ENCODE data around the gene DEGS1.
"Not testable (repeated sequence)": the region's sequence is repeated elsewhere in the genome, so short reads cannot be mapped to it uniquely, and the experiment has no call there.

Gene DEGS1

DNA sequence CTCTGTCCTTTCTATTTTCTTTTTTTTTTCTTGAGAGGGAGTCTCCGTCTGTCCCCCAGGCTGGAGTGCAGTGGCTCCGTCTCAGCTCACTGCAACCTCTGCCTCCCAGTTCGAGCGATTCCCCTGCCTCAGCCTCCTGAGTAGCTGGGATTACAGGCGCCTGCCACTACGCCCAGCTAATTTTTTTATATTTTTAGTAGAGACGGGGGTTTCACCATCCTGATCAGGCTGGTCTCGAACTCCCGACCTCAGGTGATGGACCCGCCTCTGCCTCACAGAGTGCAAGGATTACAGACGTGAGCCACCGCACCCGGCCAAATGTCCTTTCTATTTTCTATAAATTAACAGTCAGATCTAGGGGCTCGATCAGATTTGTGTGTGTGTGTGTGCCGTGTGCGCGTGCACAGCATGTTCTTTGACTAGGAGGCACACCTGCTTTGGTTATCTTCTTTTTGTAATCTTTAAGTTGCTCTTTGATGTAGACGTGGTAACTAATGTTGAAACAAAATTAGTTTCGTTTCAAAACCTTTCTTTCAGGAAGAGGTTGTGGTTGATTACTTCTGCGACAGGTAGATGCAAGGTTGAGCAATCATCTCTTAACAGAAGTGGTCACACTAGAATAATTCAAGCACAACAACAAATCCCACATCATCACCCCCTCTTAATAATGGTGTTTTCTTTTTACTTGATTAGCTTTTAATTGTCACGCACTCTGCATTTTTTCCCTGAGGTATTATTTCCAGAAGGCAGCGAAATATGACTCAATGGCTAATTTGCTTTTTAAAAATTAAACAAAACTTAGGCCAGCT, 779 bp upstream of the DEGS1 start:
- DNase-seq, result peak; percentile 39

DNA sequence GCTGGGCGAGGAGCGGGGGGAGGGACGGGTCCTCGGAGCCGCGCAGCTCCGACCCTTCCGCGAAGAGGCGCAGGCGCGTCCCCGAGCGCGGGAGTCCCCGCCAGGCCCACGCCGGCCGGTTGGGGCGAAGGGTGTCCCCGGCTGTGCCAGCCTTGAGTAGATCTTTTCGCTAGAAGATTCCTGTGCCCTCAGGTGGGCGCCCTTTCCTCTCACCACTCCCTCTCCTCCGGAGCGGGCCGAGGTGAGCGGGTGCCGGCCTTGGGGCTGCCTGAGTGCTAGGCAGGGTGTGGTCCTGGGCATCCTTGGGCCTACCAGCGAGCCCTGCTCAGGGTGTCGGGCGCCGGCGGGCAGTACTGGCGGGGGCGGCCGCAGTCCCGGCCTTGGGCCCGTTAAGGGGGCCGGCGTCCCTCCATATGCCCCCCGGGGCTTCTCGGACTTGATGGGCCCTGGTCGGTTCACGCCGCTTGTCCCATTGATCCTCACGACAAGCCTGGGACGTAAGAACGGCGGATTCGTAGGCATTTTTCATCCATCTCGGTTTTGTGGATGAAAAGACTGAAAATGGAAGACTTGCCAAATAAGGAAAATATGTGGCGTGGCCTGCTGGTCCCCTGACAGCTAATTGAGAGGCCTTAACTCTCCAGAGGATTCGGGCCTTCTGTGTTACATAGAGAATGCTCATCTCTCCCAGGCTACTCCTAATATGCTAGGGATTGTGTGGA, 712 bp downstream of the DEGS1 start:
- DNase-seq, result peak; percentile 60

DNA sequence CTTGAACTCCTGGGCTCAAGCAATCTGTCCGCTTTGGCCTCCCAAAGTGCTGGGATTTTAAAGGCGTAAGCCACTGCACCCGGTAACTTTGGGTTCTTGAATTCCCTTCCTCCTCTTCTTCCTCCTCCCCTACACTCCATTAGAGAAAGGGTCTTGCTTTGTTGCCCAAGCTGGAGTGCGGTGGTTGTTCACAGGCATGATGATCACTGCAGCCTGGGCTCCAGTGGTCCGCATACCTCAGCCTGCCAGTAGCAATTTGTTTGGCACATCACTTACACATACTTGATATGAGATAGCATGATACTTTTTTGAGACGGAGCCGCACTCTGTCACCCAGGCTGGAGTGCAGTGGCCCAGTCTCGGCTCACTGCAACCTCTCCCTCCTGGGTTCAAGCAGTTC, 2.2 kb downstream of the DEGS1 start:
- no peak for DNase-seq

DNA sequence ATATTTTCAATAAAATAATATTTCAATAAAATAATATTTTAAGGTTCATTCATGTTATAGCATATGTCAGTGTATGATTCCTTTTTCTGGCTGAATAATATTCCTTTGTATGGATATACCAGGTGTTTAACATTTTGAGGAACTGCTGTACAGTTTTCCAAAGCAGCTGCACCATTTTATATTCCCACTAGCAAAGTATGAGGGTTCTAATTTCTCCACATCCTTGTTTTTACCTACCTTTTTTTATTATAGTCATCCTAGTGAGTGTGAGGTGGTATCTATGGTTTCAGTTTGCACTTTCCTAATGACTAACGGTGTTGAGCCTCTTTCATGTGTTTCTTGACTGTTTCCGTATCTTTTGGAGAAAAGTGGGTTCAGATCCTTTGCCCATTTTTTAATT, 5.2 kb downstream of the DEGS1 start:
- DNase-seq, result no peak

DNA sequence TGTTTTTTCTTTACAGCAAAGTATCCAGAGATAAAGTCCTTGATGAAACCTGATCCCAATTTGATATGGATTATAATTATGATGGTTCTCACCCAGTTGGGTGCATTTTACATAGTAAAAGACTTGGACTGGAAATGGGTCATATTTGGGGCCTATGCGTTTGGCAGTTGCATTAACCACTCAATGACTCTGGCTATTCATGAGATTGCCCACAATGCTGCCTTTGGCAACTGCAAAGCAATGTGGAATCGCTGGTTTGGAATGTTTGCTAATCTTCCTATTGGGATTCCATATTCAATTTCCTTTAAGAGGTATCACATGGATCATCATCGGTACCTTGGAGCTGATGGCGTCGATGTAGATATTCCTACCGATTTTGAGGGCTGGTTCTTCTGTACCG, 6.5 kb downstream of the DEGS1 start:
- no peak for DNase-seq

DNA sequence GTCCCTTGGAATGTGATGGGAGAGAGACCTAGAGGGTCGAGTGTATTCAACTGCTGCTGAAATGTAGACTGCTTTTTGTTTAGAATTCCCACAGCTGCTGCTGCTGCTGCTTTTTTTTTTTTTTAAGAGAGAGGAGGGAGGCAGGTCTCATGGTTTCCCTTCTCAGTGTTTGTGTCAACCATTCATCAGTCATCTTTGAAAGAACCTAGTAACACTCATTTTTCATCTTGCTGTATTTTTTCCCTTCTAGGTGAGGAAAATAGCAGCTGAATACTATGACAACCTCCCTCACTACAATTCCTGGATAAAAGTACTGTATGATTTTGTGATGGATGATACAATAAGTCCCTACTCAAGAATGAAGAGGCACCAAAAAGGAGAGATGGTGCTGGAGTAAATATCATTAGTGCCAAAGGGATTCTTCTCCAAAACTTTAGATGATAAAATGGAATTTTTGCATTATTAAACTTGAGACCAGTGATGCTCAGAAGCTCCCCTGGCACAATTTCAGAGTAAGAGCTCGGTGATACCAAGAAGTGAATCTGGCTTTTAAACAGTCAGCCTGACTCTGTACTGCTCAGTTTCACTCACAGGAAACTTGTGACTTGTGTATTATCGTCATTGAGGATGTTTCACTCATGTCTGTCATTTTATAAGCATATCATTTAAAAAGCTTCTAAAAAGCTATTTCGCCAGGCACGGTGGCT, 9.2 kb downstream of the DEGS1 start:
- no peak for DNase-seq

DNA sequence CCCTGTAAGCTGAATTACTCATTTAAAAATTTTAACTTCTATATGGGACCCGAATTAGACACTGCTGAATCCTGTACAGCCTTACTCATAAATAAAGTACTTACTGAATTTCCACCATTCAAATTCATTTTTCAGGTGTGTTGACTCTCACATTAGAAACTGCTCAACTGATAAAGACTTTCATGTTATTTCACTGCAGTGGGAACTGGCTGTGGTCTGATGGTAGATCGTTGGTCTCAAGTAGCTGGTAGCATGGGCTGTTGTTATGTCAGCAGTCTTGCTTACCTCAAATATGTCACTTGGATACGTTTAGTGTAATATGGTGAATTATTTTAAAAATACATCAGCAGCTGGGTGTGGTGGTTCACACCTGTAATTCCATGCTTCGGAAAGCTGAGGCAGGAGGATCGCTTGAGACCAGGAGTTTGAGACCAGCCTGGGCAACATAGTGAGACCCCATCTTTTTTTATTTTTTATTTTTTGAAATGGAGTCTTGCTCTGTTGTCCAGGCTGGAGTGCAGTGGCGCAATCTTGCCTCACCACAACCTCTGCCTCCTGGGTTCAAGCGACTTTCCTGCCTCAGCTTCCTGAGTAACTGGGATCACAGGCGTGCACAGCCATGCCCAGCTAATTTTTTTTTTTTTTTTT, 10.4 kb downstream of the DEGS1 start:
- no peak for DNase-seq

DNA sequence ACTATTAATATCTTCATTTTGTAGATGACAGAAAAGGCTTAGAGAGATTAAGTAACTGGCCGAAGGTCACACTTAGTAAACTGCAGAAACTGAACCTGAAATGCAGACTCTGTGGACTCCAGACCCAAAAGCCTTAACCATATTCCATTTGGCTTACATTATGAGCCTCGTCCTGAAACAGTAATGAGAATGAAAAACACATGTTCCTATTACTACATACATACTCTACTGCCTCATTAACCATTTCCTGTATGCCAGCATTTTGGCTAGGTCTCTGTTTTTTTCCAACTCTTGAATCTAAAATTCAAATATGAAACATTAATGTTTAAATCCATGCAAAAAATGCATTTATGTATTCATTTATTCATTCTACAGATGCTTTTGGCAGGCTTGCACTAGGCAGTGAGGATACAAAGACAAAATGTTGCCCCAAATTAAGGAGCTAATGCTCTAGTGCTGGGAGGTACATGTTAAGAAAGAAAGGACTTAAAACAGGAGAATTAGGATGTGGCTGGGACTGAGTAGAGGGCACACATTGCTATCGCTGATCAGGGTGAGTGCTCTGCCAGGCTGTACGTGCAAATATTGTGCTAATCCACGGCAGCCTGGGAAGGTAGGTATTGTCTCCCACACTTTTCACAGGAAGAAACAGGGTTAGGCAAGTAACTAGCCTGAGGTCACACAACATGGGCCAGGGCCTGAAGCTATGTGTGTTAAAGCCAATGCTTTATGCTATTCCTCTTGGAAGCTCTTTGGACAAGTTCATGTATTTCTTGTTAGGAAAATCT, 14.0 kb downstream of the DEGS1 start:
- no peak for DNase-seq

DNA sequence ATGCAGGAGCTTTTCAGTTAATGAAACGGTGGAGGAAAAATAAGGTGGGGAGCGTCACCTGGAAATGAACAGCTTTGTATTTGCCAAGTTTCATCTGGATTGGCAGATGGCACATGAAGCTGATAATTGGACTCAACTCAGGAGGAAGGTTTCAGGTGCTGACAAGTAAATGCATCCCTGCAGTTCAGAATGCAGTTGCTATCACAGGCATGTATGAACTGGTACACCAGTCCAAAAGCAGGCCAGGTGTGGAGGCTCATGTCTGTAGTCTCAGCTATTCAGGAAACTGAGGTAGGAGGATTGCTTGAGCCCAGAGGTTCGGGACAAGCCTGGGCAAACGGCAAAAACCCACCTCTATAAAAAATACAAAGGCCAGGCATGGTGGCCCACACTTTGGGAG, 15.5 kb downstream of the DEGS1 start:
- no peak for DNase-seq

DNA sequence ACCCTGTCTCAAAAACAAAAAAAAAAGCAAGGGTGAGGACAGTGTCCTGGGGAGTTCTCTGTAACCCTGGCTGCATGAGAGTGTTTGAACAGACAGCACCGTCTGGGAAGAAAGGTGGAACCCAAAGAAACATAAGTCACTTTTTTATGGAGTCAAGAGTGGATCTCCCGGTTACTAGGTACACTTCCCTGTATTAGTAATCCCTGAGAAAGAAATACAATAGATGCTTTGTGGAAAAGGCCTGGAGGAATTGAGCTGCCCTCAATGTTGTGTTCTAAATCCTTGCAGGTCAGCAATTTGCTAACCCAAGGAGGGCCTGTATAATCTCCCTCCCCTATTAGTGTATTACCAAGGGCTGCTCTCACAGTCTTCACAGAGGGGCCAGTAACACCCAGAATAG, 16.6 kb downstream of the DEGS1 start:
- no peak for DNase-seq

DNA sequence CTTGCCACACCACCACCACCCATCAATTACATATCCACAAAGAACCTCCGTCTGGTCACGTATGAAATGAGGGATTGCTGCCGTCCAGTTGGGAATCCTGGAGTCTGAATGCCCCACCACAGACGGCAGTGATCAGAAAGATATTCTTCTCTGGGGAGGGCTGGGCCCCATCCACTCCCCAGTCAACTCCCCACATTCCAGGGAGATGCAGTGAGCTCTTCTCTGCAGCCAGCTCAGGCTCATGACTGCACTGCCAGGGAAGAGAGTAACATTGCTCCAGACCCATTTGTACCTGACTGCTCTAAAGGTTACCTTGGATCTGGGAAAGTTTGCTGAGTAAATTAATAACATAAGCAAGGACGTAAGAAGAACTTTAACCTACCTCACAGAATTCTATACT, 18.3 kb downstream of the DEGS1 start:
- no peak for DNase-seq

DNA sequence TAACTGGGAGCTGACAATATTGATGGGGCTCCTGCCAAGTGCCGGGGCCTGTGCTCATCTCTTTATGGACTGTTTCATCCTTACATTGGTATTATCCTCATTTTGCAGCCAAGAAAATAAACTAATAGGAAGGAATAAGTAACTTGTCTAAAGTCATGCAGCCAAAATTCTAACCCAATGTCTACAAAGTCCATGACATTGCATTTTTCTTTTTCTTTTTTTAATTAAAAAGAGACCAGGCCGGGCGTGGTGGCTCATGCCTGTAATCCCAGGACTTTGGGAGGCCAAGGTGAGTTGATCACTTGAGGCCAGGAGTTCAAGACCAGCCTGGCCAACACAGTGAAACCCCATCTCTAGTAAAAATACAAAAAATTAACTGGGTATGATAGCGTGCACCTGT, 18.8 kb downstream of the DEGS1 start:
- DNase-seq, result no peak

DNA sequence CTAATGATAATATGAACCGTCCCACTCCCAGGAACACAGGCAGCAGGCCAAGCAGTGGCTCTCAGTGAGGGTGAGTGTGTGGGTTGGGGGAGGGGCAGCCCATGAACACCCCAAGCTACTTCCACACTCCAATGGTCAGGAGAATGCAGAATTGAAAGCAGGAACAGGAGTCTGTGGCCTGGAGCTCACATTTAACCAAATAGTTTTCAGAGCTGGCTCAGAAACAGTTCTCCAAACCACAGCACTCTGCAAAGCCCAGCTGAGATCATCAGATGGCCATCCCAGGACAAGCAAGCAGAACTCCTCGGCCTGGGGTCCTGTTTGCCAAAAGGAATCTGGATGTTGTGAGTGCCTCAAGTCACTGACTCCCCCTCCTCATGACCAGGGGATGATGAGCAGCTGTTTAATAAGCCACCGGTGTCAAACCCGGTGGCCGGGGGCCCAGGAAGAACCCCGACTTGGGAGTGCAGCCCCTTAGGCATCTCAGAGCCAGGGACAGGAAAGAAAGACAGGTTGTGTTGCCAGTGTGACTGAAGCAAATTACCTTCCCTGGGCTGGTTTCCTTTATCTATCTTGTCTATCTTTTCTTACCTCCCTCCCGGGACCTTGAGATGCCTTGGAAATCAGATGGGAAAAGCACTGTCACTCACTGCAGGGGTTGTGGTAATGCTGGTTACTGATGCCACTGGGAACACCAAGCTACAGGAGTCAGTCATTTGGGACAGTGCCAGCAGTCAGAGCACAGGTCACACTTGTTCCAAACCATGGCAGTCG, 20.4 kb downstream of the DEGS1 start:
- DNase-seq, result peak; percentile 3

DNA sequence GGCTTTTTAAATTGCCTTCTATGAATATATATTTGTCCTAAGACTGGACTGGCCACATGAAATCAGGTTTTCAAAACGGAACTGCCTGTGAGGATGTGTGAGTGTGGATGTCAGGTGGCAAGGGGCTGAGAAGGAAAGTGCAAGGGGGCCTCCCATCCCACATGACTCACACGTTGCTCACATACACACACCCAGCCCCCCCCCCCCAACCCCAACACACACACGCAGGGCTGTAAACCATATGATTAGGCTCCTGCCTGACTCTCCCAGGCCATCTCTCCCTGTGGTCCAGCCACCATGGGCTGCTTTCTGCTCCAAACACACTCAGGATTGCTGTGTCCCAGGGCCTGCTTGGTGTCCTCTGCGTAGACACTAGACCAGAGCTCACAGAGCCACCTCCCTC, 22.4 kb downstream of the DEGS1 start:
- DNase-seq, result peak; percentile 10

DNA sequence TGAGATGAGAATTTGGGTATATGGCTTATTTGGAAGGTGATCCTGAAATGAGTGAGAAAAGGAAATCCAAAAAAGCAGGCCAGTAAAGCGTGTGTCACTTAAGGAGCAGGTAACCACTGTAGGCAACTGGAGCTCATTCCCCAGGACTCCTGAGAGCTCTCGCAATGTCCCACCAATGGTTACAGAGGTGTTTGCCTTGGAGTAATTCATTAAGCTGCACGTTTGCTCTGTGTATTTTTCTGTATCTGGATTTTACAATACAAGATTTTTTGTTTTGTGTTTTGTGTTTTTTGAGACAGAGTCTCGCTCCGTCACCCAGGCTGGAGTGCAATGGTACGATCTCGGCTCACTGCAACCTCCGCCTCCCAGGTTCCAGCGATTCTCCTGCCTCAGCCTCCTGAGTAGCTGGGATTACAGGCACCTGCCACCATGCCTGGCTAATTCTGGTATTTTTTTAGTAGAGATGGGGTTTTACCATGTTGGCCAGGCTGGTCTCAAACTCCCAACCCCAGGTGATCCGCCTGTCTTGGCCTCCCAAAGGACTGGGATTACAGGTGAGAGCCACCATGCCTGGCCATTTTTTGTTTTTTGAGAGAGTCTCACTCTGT, 23.0 kb downstream of the DEGS1 start:
- DNase-seq, result not testable (repeated sequence)

DNA sequence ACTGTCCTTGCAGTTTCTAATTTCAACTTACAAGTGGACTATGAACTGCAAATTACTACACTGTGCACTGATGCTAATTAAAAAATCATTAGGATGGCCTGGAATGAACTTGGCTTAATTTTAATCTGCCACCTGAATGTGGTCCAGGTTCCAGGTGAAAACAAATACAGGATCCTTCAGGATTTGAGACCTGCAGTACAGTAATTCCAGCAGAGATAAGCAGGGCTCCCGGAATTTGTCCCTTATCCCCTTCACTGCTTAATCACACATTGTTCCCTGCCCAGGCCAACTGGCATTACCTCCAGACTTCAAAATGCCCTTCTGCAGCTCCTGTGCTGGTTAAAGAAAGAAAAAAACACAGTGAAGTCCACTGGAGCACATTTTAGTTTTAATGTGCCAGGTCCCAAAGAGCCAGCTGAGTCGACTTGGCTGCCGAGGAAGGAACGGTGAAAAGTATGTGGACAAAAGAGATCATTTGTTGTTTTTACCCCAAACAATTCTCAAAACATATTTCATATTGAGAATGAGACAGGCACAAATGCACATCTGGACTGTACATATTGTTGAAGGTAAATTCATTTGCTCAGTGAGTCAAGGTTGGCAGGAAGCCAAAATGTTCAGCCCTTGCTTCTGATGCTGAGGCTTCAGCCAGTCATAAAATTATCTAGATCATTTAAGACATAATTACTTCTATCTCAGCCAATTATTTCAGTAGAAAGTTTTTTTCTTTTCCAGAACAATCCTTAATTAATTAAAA, 28.3 kb downstream of the DEGS1 start:
- peak; percentile 77 for DNase-seq

DNA sequence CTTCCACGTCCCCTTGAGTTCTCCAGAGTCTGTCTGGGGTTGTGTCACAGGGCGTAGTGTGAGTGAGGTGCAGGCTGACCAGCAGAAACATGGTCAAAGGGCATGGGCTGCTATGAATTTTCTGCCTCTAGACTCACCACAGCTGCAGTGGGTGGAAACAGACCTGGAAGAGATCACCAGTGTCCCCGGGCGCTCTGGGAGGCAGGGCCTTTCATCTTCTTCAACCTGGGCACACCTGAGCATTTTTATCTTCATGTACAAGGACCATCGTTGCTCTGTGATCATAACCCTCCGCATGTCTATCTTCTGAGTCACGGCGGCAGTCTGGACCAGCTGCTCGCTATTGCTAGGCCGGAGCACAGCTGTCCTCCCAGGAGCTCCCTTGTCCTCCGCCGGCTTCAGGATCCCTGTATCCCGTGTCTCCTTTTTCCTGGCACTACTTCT, 29.6 kb downstream of the DEGS1 start:
- no peak for DNase-seq

DNA sequence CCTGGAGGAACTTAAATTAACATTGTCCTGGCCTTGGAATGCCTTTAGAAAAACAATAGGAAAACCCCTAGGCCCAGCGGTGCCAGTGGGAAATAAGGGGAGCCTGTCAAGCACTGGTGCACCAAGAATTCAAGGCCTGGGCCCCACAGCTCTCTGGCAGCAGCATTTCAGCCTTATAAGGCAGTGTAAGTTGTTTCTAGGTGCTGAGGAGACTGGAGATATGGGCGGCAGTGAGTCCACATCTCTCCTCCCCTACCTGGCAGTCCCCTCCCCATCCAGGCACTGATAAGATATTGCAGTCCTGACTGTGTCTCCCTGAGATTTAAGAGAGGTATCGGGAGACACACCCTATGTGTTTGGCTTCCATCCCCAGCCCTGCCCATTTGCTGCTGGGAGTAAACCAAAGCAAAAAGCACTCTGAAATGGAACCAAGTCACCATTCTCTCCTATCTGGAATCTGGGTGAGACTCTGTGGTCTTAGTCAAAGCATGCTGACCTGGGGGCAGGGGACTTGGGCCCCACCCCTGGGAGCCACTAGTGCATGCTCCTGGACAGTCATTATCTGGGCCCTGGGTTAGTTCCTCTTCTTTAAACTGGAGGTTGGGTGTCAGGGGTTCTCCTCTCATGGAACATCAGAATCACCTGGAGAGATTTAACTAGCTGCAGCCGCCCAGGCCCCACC, 30.5 kb downstream of the DEGS1 start:
- no peak for DNase-seq

DNA sequence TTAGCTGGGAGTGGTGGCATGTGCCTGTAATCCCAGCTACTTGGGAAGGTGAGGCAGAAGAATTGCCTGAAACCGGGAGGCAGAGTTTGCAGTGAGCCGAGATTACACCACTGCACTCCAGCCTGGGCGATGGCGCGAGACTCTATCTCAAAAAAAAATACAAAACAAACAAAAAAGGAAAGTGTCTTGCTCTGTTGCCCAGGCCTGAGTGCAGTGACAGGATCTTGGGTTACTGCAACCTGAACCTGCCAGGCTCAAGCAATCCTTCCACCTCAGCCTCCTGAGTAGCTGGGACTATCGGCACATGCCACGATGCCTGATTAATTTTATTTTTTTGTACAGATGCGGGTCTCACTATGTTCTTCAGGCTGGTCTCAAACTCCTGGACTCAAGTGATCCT, 33.3 kb downstream of the DEGS1 start:
- no peak for DNase-seq
